C4-2B (cell line): ENCODE measurements around the gene TNFSF13.

ENCODE experiments used
- H3K27ac ChIP-seq: fragments of 450-650 bp; 2 replicates; pipeline ENCODE4 v1.5.1; 2017
- ZFX ChIP-seq: fragments of 450-650 bp; IDR thresholded peaks from 2 replicates; pipeline ENCODE4 v1.6.1; 2017
- TF ChIP-seq, protein P1 (sequence below): fragments of 450-650 bp; conservative IDR thresholded peaks from 2 replicates; pipeline ENCODE4 v1.5.1; 2017; ENCODE audit warnings: mild to moderate bottlenecking

TNFSF13 gene

DNA sequence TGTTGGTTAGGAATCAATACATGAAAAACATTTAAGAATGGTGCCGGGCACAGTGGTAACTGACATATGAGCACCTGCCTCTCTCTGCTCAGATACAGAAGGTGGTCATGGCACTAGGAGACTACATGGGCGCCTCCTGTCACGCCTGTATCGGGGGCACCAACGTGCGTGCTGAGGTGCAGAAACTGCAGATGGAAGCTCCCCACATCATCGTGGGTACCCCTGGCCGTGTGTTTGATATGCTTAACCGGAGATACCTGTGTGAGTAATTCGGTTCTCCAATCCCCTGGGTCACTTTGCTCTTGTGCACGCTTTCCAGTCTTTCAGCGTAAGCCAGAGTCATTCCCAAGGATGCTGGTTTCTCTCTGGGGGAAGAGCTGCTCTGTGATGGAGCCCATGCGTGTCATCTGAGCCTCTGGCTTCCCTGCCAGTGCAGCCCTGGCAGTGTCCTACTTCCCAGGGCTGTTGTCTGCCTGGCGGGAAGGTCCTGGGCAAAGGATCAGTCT is 17.9 kb downstream of the TNFSF13 start:
- TF ChIP-seq, protein P1, sequence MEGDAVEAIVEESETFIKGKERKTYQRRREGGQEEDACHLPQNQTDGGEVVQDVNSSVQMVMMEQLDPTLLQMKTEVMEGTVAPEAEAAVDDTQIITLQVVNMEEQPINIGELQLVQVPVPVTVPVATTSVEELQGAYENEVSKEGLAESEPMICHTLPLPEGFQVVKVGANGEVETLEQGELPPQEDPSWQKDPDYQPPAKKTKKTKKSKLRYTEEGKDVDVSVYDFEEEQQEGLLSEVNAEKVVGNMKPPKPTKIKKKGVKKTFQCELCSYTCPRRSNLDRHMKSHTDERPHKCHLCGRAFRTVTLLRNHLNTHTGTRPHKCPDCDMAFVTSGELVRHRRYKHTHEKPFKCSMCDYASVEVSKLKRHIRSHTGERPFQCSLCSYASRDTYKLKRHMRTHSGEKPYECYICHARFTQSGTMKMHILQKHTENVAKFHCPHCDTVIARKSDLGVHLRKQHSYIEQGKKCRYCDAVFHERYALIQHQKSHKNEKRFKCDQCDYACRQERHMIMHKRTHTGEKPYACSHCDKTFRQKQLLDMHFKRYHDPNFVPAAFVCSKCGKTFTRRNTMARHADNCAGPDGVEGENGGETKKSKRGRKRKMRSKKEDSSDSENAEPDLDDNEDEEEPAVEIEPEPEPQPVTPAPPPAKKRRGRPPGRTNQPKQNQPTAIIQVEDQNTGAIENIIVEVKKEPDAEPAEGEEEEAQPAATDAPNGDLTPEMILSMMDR, result no peak
- no peak for TF ChIP-seq ZFX
- no peak overlapping the region for H3K27ac ChIP-seq

GRCh38 chr17:7577327-7578199 is 19.0 kb downstream of the TNFSF13 start:
- H3K27ac ChIP-seq, result no peak overlapping the region
- TF ChIP-seq, protein P1, result no peak
- no peak for TF ChIP-seq ZFX

DNA sequence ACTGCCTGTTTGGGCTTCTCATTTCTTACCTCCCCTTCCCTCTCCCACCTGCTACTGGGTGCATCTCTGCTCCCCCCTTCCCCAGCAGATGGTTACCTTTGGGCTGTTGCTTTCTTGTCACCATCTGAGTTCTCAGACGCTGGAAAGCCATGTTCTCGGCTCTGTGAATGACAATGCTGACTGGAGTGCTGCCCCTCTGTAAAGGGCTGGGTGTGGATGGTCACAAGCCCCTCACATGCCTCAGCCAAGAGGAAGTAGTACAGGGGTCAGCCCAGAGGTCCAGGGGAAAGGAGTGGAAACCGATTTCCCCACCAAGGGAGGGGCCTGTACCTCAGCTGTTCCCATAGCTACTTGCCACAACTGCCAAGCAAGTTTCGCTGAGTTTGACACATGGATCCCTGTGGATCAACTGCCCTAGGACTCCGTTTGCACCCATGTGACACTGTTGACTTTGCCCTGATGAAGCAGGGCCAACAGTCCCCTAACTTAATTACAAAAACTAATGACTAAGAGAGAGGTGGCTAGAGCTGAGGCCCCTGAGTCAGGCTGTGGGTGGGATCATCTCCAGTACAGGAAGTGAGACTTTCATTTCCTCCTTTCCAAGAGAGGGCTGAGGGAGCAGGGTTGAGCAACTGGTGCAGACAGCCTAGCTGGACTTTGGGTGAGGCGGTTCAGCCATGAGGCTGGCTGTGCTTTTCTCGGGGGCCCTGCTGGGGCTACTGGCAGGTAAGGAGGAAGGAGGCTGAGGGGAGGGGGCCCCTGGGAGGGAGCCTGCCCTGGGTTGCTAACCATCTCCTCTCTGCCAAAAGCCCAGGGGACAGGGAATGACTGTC is 20.7 kb downstream of the TNFSF13 start, which contains the start of gene CD68:
CD68 (plus strand) TSS at position 638 of the 833 bp plus-strand sequence; CDS start at position 678, 40 bp downstream.
- TF ChIP-seq, protein P1, result no peak
- TF ChIP-seq ZFX, result no peak
- peak within 1 kb of the TSS; percentile 100 for H3K27ac ChIP-seq

GRCh38 chr17:7579834-7580603 is 21.5 kb downstream of the TNFSF13 start:
- peak overlapping the region; percentile 100 for H3K27ac ChIP-seq
- no peak for TF ChIP-seq ZFX
- TF ChIP-seq, protein P1, result no peak

- H3K27ac ChIP-seq, result peak overlapping the region; percentile 100
- no peak for TF ChIP-seq ZFX
- TF ChIP-seq, protein P1, result no peak
These were observed 22.3 kb downstream of the TNFSF13 start for GRCh38 chr17:7580604-7581575.
